HCT116 (cell line): ENCODE data around the gene PDSS2. TPM values are rescaled to one million over a fixed set of nuclear protein-coding genes. Genes with fewer than 3 reads are reported as not detected.

Experiments used
- ATAC-seq: fragments of 200-7000 bp; cut with Tn5 transposase; 2 replicates; pipeline ENCODE4 v1.9.1; 2020; ENCODE audit warnings: mild to moderate bottlenecking, moderate library complexity
- BruUV-seq: library from RNA; stranded (reverse); fragments of 400-500 nt; replicated peaks from 2 replicates; lab custom pipeline; 2021; lab: Mats Ljungman, UMichigan
- CTCF ChIA-PET: fragments of 300-600 bp; sonication (Branson Sonifier 250); formaldehyde crosslinking; loops from one replicate; lab custom pipeline; 2021; ENCODE audit warnings: antibody characterized with exemption; lab: Charles Lee
- POLR2A ChIA-PET: fragments of 300-600, 350-600 bp; sonication (Branson Sonifier 250); formaldehyde crosslinking; loops from one replicate; lab custom pipeline; 2021; ENCODE audit warnings: antibody characterized with exemption; lab: Charles Lee
- RAD21 ChIA-PET, 2 experiments: fragments of 300-600 bp; sonication (Branson Sonifier 250); formaldehyde crosslinking; loops; one replicate each; lab custom pipeline; 2023; ENCODE audit warnings: low total read pairs in 2 of 2; ENCODE audit not compliant: uncharacterized antibody in 2 of 2, unreplicated experiment in 2 of 2, low non-redundant PET in 1 of 2; lab: Charles Lee
- DNase-seq: peaks from one replicate; pipeline ENCODE4 v3.0.0-alpha.2; 2010; ENCODE audit warnings: low read depth, low spot score
- H2AFZ ChIP-seq: fragments of 200-600 bp; shearing (Covaris generic), sonication (generic); 2 replicates; pipeline ENCODE4 v1.6.1; 2017; ENCODE audit warnings: low read depth, mixed run types, mixed read lengths, antibody characterized with exemption, low read length; ENCODE audit not compliant: poor library complexity, severe bottlenecking
- H3K27ac ChIP-seq: 2 replicates; pipeline ENCODE4 v1.5.1; 2012; ENCODE audit warnings: low read depth, low read length
- H3K27me3 ChIP-seq: fragments of 200-600 bp; sonication (generic); 2 replicates; pipeline ENCODE4 v1.6.1; 2016; ENCODE audit warnings: mixed run types, low read length, mixed read lengths; ENCODE audit not compliant: insufficient read depth
- H3K36me3 ChIP-seq, 2 experiments: fragments of 200-500 bp in 1 of 2; fragments of 200-600 bp in 1 of 2; sonication (Bioruptor generic) in 1 of 2; sonication (generic) in 1 of 2; 2 replicates each; pipeline versions ENCODE4 v1.5.1 to v1.6.1; 2014 to 2016; ENCODE audit warnings: low read length in 2 of 2, inconsistent platforms in 1 of 2, mixed read lengths in 1 of 2, mixed run types in 1 of 2; ENCODE audit not compliant: insufficient read depth in 2 of 2, control insufficient read depth in 1 of 2
- H3K4me1 ChIP-seq, 2 experiments: fragments of 200-600 bp in 1 of 2; sonication (generic) in 1 of 2; 2 replicates each; pipeline versions ENCODE4 v1.5.1 to v1.6.1; 2012 to 2017; ENCODE audit warnings: low read length in 2 of 2, inconsistent platforms in 1 of 2, mild to moderate bottlenecking in 1 of 2, mixed read lengths in 1 of 2, mixed run types in 1 of 2, moderate library complexity in 1 of 2; ENCODE audit not compliant: insufficient read depth in 2 of 2, control insufficient read depth in 1 of 2
- H3K4me2 ChIP-seq: fragments of 200-600 bp; sonication (generic); 2 replicates; pipeline ENCODE4 v1.6.1; 2017; ENCODE audit warnings: mixed run types, low read length, mixed read lengths
- H3K4me3 ChIP-seq, 2 experiments: fragments of 200-600 bp in 1 of 2; sonication (generic) in 1 of 2; replicated peaks in 1 of 2; 2 replicates each; pipeline ENCODE4 v1.5.1; 2011 to 2016; ENCODE audit warnings: low read length in 2 of 2, control low read depth in 1 of 2, low read depth in 1 of 2, mild to moderate bottlenecking in 1 of 2, mixed read lengths in 1 of 2, mixed run types in 1 of 2
- H3K79me2 ChIP-seq: fragments of 200-600 bp; sonication (generic); 2 replicates; pipeline ENCODE4 v1.6.1; 2017; ENCODE audit warnings: mild to moderate bottlenecking, mixed run types, low read length, moderate library complexity, mixed read lengths; ENCODE audit not compliant: insufficient read depth
- H3K9ac ChIP-seq: fragments of 200-600 bp; sonication (generic); 2 replicates; pipeline ENCODE4 v1.6.1; 2016; ENCODE audit warnings: low read length, mixed read lengths
- H3K9me2 ChIP-seq: fragments of 200-600 bp; sonication (generic), shearing (Covaris generic); 2 replicates; pipeline ENCODE4 v1.6.1; 2017; ENCODE audit warnings: mixed run types, mild to moderate bottlenecking, moderate library complexity; ENCODE audit not compliant: insufficient read depth
- H3K9me3 ChIP-seq, 2 experiments: fragments of 200-500 bp in 1 of 2; fragments of 200-600 bp in 1 of 2; sonication (Bioruptor generic) in 1 of 2; sonication (generic) in 1 of 2; 2 replicates each; pipeline ENCODE4 v1.6.1; 2014 to 2017; ENCODE audit warnings: low read length in 2 of 2, mixed read lengths in 2 of 2, inconsistent platforms in 1 of 2, low read depth in 1 of 2, mild to moderate bottlenecking in 1 of 2, mixed run types in 1 of 2, moderate library complexity in 1 of 2; ENCODE audit not compliant: control insufficient read depth in 1 of 2, insufficient read depth in 1 of 2
- H4K20me1 ChIP-seq: fragments of 200-600 bp; sonication (generic), shearing (Covaris generic); 2 replicates; pipeline ENCODE4 v1.6.1; 2017; ENCODE audit warnings: mixed run types, mild to moderate bottlenecking, moderate library complexity; ENCODE audit not compliant: insufficient read depth
- ATF3 ChIP-seq: IDR thresholded peaks from 2 replicates; pipeline ENCODE4 v1.6.1; 2012
- CBX3 ChIP-seq: IDR thresholded peaks from 2 replicates; pipeline ENCODE4 v1.6.1; 2012; ENCODE audit warnings: low read depth
- CEBPB ChIP-seq: IDR thresholded peaks from 2 replicates; pipeline ENCODE4 v1.6.1; 2012; ENCODE audit warnings: low read depth
- EGR1 ChIP-seq: IDR thresholded peaks from 2 replicates; pipeline ENCODE4 v1.6.1; 2012; ENCODE audit warnings: low read depth
- EZH2 ChIP-seq: fragments of 200-600 bp; sonication (generic); IDR thresholded peaks from 2 replicates; pipeline ENCODE4 v1.6.1; 2017; ENCODE audit warnings: antibody characterized with exemption, mixed run types
- EZH2phosphoT487 ChIP-seq: fragments of 200-600 bp; IDR thresholded peaks from 2 replicates; pipeline ENCODE4 v1.6.1; 2018; ENCODE audit warnings: antibody characterized with exemption, borderline replicate concordance
- JUND ChIP-seq: IDR thresholded peaks from 2 replicates; pipeline ENCODE4 v1.6.1; 2012
- POLR2A ChIP-seq: IDR thresholded peaks from 2 replicates; pipeline ENCODE4 v1.7.0; 2011; ENCODE audit warnings: borderline replicate concordance; ENCODE audit not compliant: insufficient read depth, insufficient read length; ENCODE audit errors: extremely low read depth
- POLR2AphosphoS5 ChIP-seq: IDR thresholded peaks from 2 replicates; pipeline ENCODE4 v1.6.1; 2011; ENCODE audit warnings: mild to moderate bottlenecking, low read depth, low read length, moderate library complexity
- RAD21 ChIP-seq: IDR thresholded peaks from 2 replicates; pipeline ENCODE4 v1.6.1; 2012; ENCODE audit warnings: low read depth, mild to moderate bottlenecking
- SP1 ChIP-seq: IDR thresholded peaks from 2 replicates; pipeline ENCODE4 v1.6.1; 2012; ENCODE audit warnings: low read depth
- TCF7L2 ChIP-seq: IDR thresholded peaks from 2 replicates; pipeline ENCODE4 v1.7.0; 2011; ENCODE audit warnings: borderline replicate concordance, inconsistent platforms; ENCODE audit not compliant: insufficient read depth, insufficient read length; ENCODE audit errors: extremely low read depth
- ZBTB33 ChIP-seq: IDR thresholded peaks from 2 replicates; pipeline ENCODE4 v1.6.1; 2011; ENCODE audit warnings: mild to moderate bottlenecking, low read length, moderate library complexity; ENCODE audit not compliant: insufficient replicate concordance; ENCODE audit errors: extremely low read depth
- ZFX ChIP-seq: fragments of 450-650 bp; IDR thresholded peaks from 2 replicates; pipeline ENCODE4 v1.6.1; 2017
- intact Hi-C: fragments of 100-400 bp; cut with micrococcal nuclease; formaldehyde crosslinking; loops from 2 replicates; pipeline ENCODE4 v1.10.0; 2022
- total RNA-seq: library from RNA; stranded (reverse); gene quantifications from one replicate; pipeline ENCODE4 v1.2.1, GENCODE V29; 2021; ENCODE audit not compliant: unreplicated experiment

PDSS2 gene
- total RNA-seq, 1 experiment from 2014 or later: 12.2 TPM

- intact Hi-C loops: no loop called here
- DNase-seq: no peak
- BruUV-seq: no TSS peak
- ChIA-PET RAD21 (no interaction called here), CTCF (no interaction called here), POLR2A (no interaction called here)
- no peaks in the 10 kb centered on the region for H3K9me2 ChIP-seq
- no peaks in the 10 kb centered on the region for H3K79me2 ChIP-seq
- H3K27ac ChIP-seq: no peak overlapping the region
- no peaks in the 10 kb centered on the region for H4K20me1 ChIP-seq
- H3K4me3 ChIP-seq: no peak overlapping the region
- no peaks in the 10 kb centered on the region for H3K4me1 ChIP-seq
- H3K4me2 ChIP-seq: no peak overlapping the region
- H3K36me3 ChIP-seq: no peaks in the 10 kb centered on the region
- no peaks in the 10 kb centered on the region for H3K27me3 ChIP-seq
- no peaks in the 10 kb centered on the region for H3K9me3 ChIP-seq
- no peak overlapping the region for H3K9ac ChIP-seq
- H2AFZ ChIP-seq: no peak overlapping the region
- TF ChIP-seq ZFX: no peak
- TF ChIP-seq CEBPB: no peak
- no peak for TF ChIP-seq CBX3
- TF ChIP-seq POLR2AphosphoS5: no peak
- TF ChIP-seq EZH2phosphoT487: no peak
- TF ChIP-seq EZH2: no peak
- TF ChIP-seq RAD21: no peak
- no peak for TF ChIP-seq EGR1
- TF ChIP-seq SP1: no peak
- TF ChIP-seq ZBTB33: no peak
- TF ChIP-seq POLR2A: no peak
- no peak for TF ChIP-seq JUND
- TF ChIP-seq ATF3: no peak
- TF ChIP-seq TCF7L2: no peak
- TF ChIP-seq, all 23 proteins: peak for 0
- no peak for ATAC-seq
These were observed 6.7 kb upstream of the PDSS2 start for GRCh38 chr6:107466062-107466461.
